GM12874 (cell line): ENCODE data around the gene GUCD1.
"Not testable (repeated sequence)": the region's sequence is repeated elsewhere in the genome, so short reads cannot be mapped to it uniquely, and the experiment has no call there.

Experiments
- TF ChIP-seq, protein P1 (sequence below): IDR thresholded peaks from 2 replicates; pipeline ENCODE4 v1.5.1; 2011; ENCODE audit warnings: low read depth, mild to moderate bottlenecking, control low read depth, low read length, moderate library complexity; ENCODE audit not compliant: insufficient read depth

The GUCD1 gene

DNA sequence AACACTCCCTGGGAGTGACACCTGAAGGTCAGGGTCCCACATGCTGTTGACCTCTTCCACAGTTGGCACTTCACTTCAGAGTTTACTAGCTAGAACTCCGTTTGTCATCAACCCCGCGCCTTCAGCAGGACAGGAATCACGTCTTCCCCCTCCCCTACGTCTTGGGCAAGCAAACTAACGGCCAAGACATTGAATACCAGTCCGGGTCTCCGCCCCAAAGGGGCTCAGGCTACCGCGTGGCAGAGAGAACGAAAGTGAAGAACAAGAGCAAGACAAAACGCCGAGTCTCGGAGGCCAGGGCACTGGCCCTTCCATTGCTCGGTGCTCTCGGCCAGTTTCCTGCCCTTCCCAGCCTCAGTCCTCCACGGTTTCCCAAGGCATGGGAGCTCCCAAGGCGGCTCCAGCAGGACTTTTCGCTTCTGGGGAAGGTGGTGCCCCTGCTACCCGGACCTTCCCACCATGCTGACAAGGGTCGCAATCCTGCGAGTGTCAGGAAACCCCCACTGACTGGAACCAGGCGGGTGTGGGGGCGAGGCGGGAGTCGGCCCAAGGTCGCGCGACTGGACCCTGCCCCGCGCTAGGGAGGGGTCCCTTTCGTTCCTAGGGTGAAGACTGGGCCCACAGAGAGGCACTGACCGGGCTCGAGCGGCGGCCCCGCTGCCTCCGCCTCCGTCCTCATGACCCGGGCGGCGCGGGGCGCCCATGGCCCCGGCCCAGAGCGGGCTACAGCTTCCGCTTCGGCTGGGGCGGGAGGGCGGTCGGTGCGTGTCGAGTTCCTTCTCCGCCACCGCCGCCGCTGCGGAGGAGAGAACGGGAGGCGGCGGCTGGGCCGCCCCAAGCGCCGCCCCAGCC is at the start of gene GUCD1:
TSS of gene GUCD1 (minus strand) at position 826 of the 852 bp plus-strand sequence. CDS start at position 679, 147 bp downstream.
- TF ChIP-seq, protein P1, sequence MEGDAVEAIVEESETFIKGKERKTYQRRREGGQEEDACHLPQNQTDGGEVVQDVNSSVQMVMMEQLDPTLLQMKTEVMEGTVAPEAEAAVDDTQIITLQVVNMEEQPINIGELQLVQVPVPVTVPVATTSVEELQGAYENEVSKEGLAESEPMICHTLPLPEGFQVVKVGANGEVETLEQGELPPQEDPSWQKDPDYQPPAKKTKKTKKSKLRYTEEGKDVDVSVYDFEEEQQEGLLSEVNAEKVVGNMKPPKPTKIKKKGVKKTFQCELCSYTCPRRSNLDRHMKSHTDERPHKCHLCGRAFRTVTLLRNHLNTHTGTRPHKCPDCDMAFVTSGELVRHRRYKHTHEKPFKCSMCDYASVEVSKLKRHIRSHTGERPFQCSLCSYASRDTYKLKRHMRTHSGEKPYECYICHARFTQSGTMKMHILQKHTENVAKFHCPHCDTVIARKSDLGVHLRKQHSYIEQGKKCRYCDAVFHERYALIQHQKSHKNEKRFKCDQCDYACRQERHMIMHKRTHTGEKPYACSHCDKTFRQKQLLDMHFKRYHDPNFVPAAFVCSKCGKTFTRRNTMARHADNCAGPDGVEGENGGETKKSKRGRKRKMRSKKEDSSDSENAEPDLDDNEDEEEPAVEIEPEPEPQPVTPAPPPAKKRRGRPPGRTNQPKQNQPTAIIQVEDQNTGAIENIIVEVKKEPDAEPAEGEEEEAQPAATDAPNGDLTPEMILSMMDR: no peak

DNA sequence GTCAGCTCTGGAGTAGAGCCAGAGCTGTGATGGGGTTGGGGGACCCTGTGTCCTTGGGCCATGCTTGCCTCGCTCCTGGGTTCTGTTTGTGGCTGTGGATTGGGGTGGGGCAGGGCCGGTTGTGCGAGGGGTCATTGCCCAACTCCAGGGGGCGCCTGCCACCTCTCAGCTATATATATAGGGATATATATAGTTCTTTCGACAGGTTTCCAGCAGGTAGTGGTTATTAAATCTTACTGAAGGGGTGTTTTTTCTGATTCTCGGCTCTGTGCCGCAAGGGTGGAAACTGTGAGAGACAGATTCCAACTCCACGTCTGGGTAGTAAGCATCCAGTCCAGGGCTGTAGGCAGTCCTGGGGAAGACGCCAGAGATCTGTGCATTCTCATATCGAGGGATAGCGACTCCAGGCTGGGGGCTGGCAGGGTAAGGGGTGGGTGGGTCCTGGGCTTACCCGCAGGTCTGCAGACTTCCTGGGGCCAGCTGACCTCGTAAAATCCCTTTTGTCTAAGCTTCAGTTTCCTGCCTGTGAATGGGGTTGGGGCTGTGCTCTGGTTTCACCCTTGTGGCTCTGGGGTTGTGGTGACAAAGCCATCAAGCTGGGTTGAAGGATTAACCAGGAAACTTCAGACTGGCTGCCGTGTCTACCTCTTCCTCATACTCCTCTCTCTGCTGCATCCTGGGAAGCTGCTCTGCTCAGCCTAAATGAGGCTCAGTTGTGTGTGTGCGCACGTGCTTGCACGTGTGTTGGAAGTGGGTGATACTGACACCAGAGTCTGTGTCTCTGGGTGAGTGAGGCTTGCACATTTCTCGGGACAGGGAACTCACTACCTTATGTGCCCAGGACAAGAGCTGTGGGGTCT is 49.1 kb upstream of the GUCD1 start:
- TF ChIP-seq, protein P1: peak; percentile 12; the same call in 1 of the 2 replicates

DNA sequence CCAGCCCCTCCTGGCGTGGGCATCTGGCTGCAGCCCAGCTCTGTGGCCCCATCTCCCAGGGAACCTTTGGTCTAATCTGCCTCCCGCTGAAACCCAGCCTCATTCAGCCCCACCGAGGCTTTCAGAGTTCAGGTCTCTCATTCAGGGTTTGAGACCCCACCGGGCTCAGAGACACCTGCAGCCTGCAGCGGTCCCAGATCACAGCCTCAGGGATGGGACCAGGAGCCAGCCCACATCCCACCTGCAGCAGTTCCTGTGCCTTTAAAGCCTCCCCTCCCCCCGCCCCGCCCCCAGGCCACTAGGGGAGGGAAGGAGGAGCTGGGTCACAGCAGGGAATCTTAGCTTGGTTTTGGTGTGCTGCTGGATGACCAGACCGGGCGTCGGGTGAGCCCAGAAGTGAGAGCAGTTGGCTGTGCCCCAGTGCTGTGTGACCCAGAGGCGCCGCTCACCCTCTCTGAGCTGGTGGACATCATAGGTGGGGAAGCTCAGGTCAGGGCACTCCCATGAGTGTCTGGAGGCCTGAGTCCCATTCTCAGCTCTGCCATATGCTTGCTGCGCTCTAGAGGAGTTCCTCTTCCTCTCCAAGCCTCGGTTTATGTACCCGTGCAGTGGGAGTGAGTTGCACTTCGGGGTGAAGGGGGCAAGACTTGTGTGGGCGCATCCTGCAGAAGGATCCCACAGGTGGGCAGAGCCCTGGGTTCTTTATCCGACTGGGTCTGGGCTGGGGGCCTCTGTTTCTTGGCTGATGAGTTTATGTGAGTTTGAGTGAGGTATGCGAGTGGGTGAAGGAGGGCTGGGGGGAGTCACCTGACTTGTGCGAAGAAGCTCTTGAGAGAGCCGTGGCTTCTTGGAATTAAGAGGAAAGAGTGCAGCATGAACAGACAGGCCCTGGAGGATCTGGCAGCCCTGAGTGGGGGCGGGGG is 48.2 kb upstream of the GUCD1 start, which contains the start of gene GGT1:
TSS of gene GGT1 (plus strand) at position 347 of the 923 bp plus-strand sequence. CDS start 7,889 bp downstream, outside the sequence.
- TF ChIP-seq, protein P1: not testable (repeated sequence)

DNA sequence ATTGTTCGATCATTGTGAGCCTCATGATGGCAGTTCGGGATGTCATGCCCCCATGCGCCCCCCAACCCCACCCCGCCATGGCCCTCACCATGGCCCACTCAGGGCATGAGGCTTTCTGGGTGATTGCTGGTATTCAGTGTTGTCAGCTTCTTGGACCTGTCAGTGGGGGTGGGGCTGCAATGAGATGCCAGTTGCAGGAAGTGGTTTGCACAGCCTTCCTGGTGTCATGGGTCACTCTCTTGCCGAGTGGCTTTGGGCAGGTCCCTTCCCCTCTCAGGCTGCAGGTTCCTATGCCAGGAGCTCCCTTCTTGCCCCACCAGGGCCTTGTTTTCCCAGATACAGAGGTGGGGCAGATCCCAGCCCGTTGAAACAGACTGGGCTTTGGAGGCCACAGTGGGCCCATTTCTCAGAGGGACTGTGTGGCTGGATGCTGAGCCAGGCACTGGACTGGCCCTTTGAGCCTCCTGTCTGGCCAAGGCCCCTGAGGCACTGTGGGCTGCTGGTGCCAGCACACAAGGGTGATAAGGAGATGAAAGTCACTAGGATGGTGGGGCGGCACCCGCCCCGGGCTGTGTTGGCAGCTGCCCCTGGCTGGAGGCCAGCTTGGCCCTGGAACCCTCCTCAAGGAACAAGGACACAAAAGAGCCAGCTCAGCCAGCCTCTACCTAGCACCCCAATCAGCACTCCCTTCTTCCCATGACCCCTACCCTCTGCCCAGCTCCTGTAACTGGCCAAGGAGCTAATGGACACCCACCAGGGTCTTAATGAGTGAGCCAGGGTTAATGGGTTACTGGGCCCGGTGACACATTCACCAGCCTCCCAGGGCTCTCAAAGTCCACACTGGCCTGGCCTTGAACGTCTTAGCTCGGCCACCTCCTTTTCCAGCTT is 46.5 kb upstream of the GUCD1 start:
- TF ChIP-seq, protein P1: no peak

DNA sequence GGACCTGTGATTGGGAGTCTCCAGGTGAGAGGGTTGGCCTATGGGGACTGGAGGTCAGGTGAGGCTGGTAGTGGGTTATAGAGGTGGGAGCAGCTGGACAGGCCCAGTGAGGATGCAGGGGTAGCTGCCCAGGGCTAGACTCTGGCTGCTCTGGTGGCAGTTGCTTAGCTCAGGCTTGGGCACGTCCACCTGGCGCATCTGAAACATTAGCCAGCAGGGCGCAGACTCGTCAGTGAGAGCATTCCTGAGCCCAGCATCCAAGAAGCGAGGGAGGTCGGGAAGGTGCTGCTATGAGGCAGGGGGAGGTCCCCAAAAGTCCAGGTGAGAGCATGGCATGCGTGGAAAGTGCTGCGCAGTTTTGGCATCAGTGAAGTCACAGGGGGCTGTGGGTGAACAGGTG is 44.6 kb upstream of the GUCD1 start:
- TF ChIP-seq, protein P1: no peak

DNA sequence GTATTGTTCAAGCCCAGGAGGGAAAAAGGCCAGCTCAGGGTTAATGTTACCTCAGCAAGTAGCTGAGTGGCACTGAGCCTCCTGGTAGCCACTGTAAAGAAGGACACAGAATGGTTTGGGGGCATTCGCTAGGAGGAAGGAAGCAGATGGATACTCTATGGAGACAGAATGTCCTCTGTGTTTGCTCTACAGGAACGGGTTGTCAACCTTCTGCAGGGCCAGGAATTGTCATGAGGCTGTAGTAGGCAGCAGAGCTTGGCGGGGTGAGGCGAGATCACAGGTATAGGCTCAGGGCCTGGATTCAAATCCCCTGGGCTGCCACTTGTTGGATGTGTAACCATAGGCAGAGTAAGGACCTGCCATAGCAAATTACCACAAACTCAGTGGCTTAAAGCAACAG is 40.9 kb upstream of the GUCD1 start:
- TF ChIP-seq, protein P1: no peak
